Measurements from ENCODE around the gene ATP9B. TPM values are rescaled to one million over a fixed set of nuclear protein-coding genes. Genes with fewer than 3 reads are reported as not detected.
"Not testable (repeated sequence)": the region's sequence is repeated elsewhere in the genome, so short reads cannot be mapped to it uniquely, and the experiment has no call there.

Gene ATP9B
- total RNA-seq, 1 donor from 2014 or later = 37.3 TPM

- Mint-ChIP-seq H3K4me3 (ENCODE audit: unreplicated experiment) (no peak overlapping the region), H3K36me3 (ENCODE audit: low read depth, unreplicated experiment) (peaks cover 11% of the 10 kb centered on the region), H3K9me3 (ENCODE audit: unreplicated experiment) (no peaks in the 10 kb centered on the region), H3K27me3 (ENCODE audit: unreplicated experiment) (peaks cover 6% of the 10 kb centered on the region), H3K27ac (ENCODE audit: unreplicated experiment) (no peak overlapping the region), H3K4me1 (ENCODE audit: unreplicated experiment) (peaks cover 25% of the 10 kb centered on the region)
- DNase-seq (ENCODE audit: low spot score) = no peak
- TF ChIP-seq, protein P1, sequence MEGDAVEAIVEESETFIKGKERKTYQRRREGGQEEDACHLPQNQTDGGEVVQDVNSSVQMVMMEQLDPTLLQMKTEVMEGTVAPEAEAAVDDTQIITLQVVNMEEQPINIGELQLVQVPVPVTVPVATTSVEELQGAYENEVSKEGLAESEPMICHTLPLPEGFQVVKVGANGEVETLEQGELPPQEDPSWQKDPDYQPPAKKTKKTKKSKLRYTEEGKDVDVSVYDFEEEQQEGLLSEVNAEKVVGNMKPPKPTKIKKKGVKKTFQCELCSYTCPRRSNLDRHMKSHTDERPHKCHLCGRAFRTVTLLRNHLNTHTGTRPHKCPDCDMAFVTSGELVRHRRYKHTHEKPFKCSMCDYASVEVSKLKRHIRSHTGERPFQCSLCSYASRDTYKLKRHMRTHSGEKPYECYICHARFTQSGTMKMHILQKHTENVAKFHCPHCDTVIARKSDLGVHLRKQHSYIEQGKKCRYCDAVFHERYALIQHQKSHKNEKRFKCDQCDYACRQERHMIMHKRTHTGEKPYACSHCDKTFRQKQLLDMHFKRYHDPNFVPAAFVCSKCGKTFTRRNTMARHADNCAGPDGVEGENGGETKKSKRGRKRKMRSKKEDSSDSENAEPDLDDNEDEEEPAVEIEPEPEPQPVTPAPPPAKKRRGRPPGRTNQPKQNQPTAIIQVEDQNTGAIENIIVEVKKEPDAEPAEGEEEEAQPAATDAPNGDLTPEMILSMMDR (IDR thresholded peaks at IDR 0.05; ENCODE audit: unreplicated experiment) = no peak
Measured at GRCh38 chr18:79259218-79259617, 190.0 kb downstream of the ATP9B start.

GRCh38 chr18:79260023-79260422, 190.8 kb downstream of the ATP9B start:
- peak overlapping the region; percentile 22 for H3K27ac Mint-ChIP-seq (ENCODE audit: unreplicated experiment)
- H3K9me3 Mint-ChIP-seq (ENCODE audit: unreplicated experiment) = no peaks in the 10 kb centered on the region
- H3K4me1 Mint-ChIP-seq (ENCODE audit: unreplicated experiment) = peaks cover 25% of the 10 kb centered on the region
- peaks cover 6% of the 10 kb centered on the region for H3K27me3 Mint-ChIP-seq (ENCODE audit: unreplicated experiment)
- no peak overlapping the region for H3K4me3 Mint-ChIP-seq (ENCODE audit: unreplicated experiment)
- DNase-seq (ENCODE audit: low spot score) = no peak
- H3K36me3 Mint-ChIP-seq (ENCODE audit: low read depth, unreplicated experiment) = peaks cover 8% of the 10 kb centered on the region
- TF ChIP-seq, protein P1 (IDR thresholded peaks at IDR 0.05; ENCODE audit: unreplicated experiment) = no peak

- TF ChIP-seq, protein P1 (IDR thresholded peaks at IDR 0.05; ENCODE audit: unreplicated experiment) = no peak
Measured at GRCh38 chr18:79260510-79260909, 191.3 kb downstream of the ATP9B start.

DNA sequence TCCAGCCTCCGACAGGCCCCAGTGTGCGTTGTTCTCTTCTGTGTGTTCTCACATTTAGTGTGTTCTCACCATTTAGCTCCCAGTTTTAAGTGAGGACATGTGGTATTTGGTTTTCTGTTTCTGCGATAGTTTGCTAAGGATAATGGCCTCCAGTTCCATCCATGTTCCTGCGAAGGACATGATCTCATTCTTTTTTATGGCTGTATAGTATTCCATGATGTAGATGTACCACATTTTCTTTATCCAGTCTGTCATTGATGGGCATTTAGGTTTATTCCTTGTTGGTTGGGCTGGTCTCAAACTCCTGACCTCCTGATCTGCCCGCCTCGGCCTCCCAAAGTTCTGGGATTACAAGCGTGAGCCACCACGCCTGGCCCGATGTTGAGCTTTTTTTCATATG, 195.9 kb downstream of the ATP9B start:
- H3K4me3 Mint-ChIP-seq (ENCODE audit: unreplicated experiment); H3K27me3 Mint-ChIP-seq (ENCODE audit: unreplicated experiment); H3K9me3 Mint-ChIP-seq (ENCODE audit: unreplicated experiment); H3K36me3 Mint-ChIP-seq (ENCODE audit: low read depth, unreplicated experiment); H3K27ac Mint-ChIP-seq (ENCODE audit: unreplicated experiment); DNase-seq (ENCODE audit: low spot score): not testable (repeated sequence)
- peaks cover 16% of the 10 kb centered on the region for H3K4me1 Mint-ChIP-seq (ENCODE audit: unreplicated experiment)

More at GRCh38 chr18:79260510-79260909, 191.3 kb downstream of the ATP9B start:
- DNase-seq (ENCODE audit: low spot score) = no peak
- no peak overlapping the region for H3K27ac Mint-ChIP-seq (ENCODE audit: unreplicated experiment)
- H3K36me3 Mint-ChIP-seq (ENCODE audit: low read depth, unreplicated experiment) = peaks cover 8% of the 10 kb centered on the region
- no peak overlapping the region for H3K4me3 Mint-ChIP-seq (ENCODE audit: unreplicated experiment)
- peaks cover 4% of the 10 kb centered on the region for H3K27me3 Mint-ChIP-seq (ENCODE audit: unreplicated experiment)
- H3K9me3 Mint-ChIP-seq (ENCODE audit: unreplicated experiment) = no peaks in the 10 kb centered on the region
- peaks cover 25% of the 10 kb centered on the region for H3K4me1 Mint-ChIP-seq (ENCODE audit: unreplicated experiment)

DNA sequence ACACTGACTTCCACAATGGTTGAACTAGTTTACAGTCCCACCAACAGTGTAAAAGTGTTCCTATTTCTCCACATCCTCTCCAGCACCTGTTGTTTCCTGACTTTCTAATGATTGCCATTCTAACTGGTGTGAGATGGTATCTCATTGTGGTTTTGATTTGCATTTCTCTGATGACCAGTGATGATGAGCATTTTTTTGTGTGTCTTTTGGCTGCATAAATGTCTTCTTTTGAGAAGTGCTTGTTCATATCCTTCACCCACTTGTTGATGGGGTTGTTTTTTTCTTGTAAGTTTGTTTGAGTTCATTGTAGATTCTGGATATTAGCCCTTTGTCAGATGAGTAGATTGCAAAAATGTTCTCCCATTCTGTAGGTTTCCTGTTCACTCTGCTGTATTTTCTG, 202.6 kb downstream of the ATP9B start:
- not testable (repeated sequence) for H3K9me3 Mint-ChIP-seq (ENCODE audit: unreplicated experiment); H3K27ac Mint-ChIP-seq (ENCODE audit: unreplicated experiment); H3K27me3 Mint-ChIP-seq (ENCODE audit: unreplicated experiment); H3K4me3 Mint-ChIP-seq (ENCODE audit: unreplicated experiment); DNase-seq (ENCODE audit: low spot score); H3K36me3 Mint-ChIP-seq (ENCODE audit: low read depth, unreplicated experiment)
- peaks cover 18% of the 10 kb centered on the region for H3K4me1 Mint-ChIP-seq (ENCODE audit: unreplicated experiment)

DNA sequence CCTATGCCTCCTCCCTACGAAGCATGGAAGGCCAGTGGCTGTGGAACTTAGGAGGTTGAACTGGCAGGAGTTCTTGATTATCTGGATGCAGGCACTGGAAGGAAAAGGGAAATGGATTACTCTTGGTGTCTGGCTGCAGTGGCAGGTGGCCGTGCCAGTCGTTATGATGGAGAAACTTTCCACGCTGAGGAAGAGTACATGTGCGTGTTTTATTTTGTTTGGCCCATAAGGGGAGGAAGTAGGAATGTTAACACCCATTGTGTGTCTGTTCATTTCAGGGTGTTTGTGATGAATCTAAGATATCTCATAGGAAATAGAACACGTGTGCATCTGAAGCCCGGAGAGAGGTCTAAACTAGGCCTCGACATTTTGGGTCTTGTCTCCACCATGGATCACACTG, 203.7 kb downstream of the ATP9B start:
- H3K27me3 Mint-ChIP-seq (ENCODE audit: unreplicated experiment) = peaks cover 1% of the 10 kb centered on the region
- peaks cover 18% of the 10 kb centered on the region for H3K4me1 Mint-ChIP-seq (ENCODE audit: unreplicated experiment)
- H3K36me3 Mint-ChIP-seq (ENCODE audit: low read depth, unreplicated experiment) = peaks cover 5% of the 10 kb centered on the region
- DNase-seq (ENCODE audit: low spot score) = no peak
- no peak overlapping the region for H3K4me3 Mint-ChIP-seq (ENCODE audit: unreplicated experiment)
- TF ChIP-seq, protein P1 (IDR thresholded peaks at IDR 0.05; ENCODE audit: unreplicated experiment) = no peak
- H3K9me3 Mint-ChIP-seq (ENCODE audit: unreplicated experiment) = no peaks in the 10 kb centered on the region
- no peak overlapping the region for H3K27ac Mint-ChIP-seq (ENCODE audit: unreplicated experiment)

All from endothelial cell (in vitro differentiated cells).